Epithelial cell of prostate (primary cell): Measurements from ENCODE around the gene NTRK1.

Source experiments
- DNase-seq: peaks from one replicate; pipeline ENCODE4 v3.0.0-alpha.2; 2011; ENCODE audit warnings: low read depth, low spot score
- H3K27ac ChIP-seq: fragments of 450-650 bp; 2 replicates; pipeline ENCODE4 v1.5.1; 2017; ENCODE audit warnings: mild to moderate bottlenecking

The NTRK1 gene

GRCh38 chr1:156905651-156906050 lies 45.0 kb downstream of the NTRK1 start:
- no peak for DNase-seq
- no peak overlapping the region for H3K27ac ChIP-seq

- DNase-seq, result no peak
- H3K27ac ChIP-seq, result no peak overlapping the region
Measured at GRCh38 chr1:156906206-156906906, 45.7 kb downstream of the NTRK1 start.

- no peak for DNase-seq
- H3K27ac ChIP-seq, result no peak overlapping the region
Measured at GRCh38 chr1:156908541-156908940, 47.9 kb downstream of the NTRK1 start.

- DNase-seq, result no peak
- no peak overlapping the region for H3K27ac ChIP-seq
Measured at GRCh38 chr1:156908955-156909354, 48.3 kb downstream of the NTRK1 start.

- no peak for DNase-seq
- no peak overlapping the region for H3K27ac ChIP-seq
Measured at GRCh38 chr1:156909671-156910070, 49.0 kb downstream of the NTRK1 start.

- DNase-seq, result no peak
- no peak overlapping the region for H3K27ac ChIP-seq
Measured at GRCh38 chr1:156910309-156910782, 49.7 kb downstream of the NTRK1 start.

GRCh38 chr1:156911577-156912298 lies 51.1 kb downstream of the NTRK1 start:
- no peak for DNase-seq
- H3K27ac ChIP-seq, result no peak overlapping the region

GRCh38 chr1:156912310-156912709 lies 51.6 kb downstream of the NTRK1 start:
- no peak overlapping the region for H3K27ac ChIP-seq
- no peak for DNase-seq

GRCh38 chr1:156912861-156913808 lies 52.5 kb downstream of the NTRK1 start:
- H3K27ac ChIP-seq, result no peak overlapping the region
- DNase-seq, result no peak

GRCh38 chr1:156913809-156914387 lies 53.2 kb downstream of the NTRK1 start:
- H3K27ac ChIP-seq, result no peak overlapping the region
- no peak for DNase-seq

GRCh38 chr1:156914440-156914856 lies 53.8 kb downstream of the NTRK1 start:
- no peak overlapping the region for H3K27ac ChIP-seq
- no peak for DNase-seq

GRCh38 chr1:156920233-156921052 lies 59.8 kb downstream of the NTRK1 start, which contains the start of gene LRRC71:
Gene LRRC71, plus strand, starts transcription at chr1:156920632. Its CDS starts 172 bp downstream, at chr1:156920804.
- DNase-seq, result no peak
- no peak within 1 kb of the TSS for H3K27ac ChIP-seq

GRCh38 chr1:156921053-156921529 lies 60.4 kb downstream of the NTRK1 start:
- no peak overlapping the region for H3K27ac ChIP-seq

GRCh38 chr1:156922986-156923669 lies 62.5 kb downstream of the NTRK1 start:
- no peak overlapping the region for H3K27ac ChIP-seq
- no peak for DNase-seq

More at GRCh38 chr1:156921053-156921529, 60.4 kb downstream of the NTRK1 start:
- no peak for DNase-seq

GRCh38 chr1:156923670-156924477 lies 63.2 kb downstream of the NTRK1 start:
- H3K27ac ChIP-seq, result no peak overlapping the region
- no peak for DNase-seq

GRCh38 chr1:156924478-156925153 lies 64.0 kb downstream of the NTRK1 start:
- H3K27ac ChIP-seq, result no peak overlapping the region
- DNase-seq, result no peak
